GM12874 (cell line): ENCODE measurements around the gene SIRPA.

Experiments used
- CTCF ChIP-seq: IDR thresholded peaks from 2 replicates; pipeline ENCODE4 v1.5.1; 2011; ENCODE audit warnings: low read depth, mild to moderate bottlenecking, control low read depth, low read length, moderate library complexity; ENCODE audit not compliant: insufficient read depth

Gene SIRPA

GRCh38 chr20:1920252-1920651, 25.0 kb downstream of the SIRPA start:
- TF ChIP-seq CTCF: no peak

GRCh38 chr20:1920826-1921225, 25.6 kb downstream of the SIRPA start:
- TF ChIP-seq CTCF: no peak

GRCh38 chr20:1922786-1923185, 27.6 kb downstream of the SIRPA start:
- TF ChIP-seq CTCF: no peak

GRCh38 chr20:1924910-1925861, 30.0 kb downstream of the SIRPA start:
- TF ChIP-seq CTCF: no peak

GRCh38 chr20:1926237-1926636, 31.0 kb downstream of the SIRPA start:
- no peak for TF ChIP-seq CTCF

- no peak for TF ChIP-seq CTCF
These were observed 32.0 kb downstream of the SIRPA start for GRCh38 chr20:1927217-1927616.

GRCh38 chr20:1928154-1928553, 32.9 kb downstream of the SIRPA start:
- TF ChIP-seq CTCF: no peak
